Stimulated activated CD8-positive, alpha-beta memory T cell treated with anti-CD3 and anti-CD28 coated beads, Interleukin-4, amount 100 ng/mL, for 1 hour (primary cell): ENCODE measurements around the gene ITPK1.
"Not testable (repeated sequence)": the region's sequence is repeated elsewhere in the genome, so short reads cannot be mapped to it uniquely, and the experiment has no call there.

Experiments used
- DNase-seq, 2 donors: peaks; one replicate each; pipeline ENCODE4 v3.0.0-alpha.2; 2020; ENCODE audit warnings: low read depth in 2 of 2, low spot score in 1 of 2

The ITPK1 gene

DNA sequence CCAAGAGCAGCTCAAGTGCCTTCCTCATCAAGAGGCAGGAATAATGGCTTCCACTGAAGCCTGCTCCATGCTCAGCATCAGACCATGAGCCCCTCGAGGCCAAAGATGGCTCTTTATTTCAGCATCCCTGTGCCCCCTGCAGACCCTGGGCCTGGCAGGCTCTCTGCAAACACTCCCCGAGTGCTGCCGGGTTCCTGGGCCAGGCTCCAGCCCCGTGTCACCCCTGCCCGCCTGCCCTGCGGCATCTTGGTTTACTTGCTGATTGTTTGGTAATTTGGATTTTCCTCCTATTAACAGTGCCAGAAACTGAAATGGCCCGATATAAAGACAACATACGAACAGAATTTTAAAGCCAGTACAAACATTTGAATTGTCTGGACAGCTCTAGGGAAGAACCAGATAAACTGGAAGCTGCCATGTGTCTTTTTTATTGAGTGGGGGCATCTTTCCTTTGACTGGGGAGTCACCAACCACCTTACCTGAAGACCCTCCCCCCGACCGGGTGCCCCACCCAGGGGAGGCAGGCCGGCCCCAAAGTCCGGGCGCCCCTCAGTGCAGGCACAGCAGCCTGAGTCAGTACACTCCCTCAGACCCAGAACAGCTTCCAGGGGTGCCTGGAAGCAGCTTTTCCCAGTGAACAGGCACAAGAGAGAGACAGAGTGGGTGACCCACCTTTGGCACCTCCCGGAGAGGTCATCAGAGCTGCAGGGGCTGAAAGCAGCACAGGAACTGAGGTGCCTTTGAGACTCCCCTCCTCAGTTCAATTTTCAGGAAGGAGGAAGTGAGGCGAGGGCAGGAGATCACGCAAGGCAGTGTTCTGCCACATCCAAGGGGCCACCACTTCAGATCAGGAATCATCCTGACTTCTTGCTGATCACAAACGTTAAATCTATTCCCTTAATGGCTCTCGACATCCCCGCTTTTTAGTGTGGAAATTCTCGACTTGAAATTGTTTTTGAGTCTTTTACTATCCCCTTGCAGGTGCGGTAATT lies 30.6 kb downstream of the ITPK1 start:
- DNase-seq, result no peak

DNA sequence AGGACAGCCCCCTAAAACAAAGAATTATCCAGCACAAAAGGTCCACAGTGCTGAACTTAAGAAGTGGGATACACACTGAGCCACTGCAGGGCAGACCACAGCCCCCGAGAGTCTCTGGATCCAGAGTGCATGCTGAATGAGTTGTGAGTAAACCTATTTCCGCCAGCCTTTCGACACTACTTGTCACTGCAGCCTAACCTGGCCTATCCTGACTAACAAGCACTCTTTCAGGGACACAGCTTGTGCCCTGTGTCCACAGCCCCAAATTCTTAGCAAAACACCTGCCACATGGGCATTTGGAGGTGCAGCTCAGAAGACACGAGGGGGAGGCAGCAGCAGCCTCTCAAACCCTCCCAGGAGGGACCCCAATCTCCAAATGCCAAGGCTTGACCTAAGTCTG lies 31.3 kb downstream of the ITPK1 start:
- no peak for DNase-seq

DNA sequence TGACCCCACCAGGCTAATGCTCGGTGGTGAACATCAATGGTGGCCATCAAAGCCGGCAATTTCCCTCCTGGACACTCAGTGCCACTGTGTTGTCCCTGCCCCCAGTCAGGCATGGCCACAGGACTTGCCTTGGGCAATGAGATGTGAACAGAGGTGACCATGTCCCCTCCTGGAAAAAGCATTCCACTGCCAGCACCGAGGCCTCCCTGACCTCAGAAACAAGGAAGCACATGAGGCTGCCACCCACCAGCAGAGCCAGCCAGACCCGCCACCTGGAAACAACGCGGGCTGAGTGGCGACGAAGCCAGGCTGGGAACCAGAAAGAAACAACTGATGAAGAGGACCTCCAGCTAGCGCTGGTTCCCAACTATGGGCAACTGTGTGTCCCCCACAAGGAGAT lies 31.8 kb downstream of the ITPK1 start:
- no peak for DNase-seq

DNA sequence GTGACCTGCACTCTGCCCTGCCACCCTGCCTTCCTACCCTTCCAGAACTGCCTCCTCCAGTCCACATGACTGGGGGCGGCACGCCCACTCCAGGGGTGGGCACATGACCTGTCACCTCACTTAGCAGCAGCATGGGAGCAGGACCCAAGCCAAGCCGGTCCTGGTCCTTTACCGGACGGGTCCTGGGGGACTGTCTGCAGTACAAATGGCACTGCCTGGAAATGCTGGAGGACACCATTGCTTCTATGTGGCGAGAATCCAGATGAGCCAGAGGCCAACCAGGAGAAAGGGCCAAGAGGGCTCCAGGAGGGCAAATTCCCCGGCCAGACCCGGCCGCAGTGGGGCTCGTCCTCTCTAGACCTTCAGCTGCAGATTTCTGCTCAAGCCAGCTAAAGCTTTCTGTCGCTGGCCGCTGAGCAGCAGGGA lies 33.1 kb downstream of the ITPK1 start:
- no peak for DNase-seq

DNA sequence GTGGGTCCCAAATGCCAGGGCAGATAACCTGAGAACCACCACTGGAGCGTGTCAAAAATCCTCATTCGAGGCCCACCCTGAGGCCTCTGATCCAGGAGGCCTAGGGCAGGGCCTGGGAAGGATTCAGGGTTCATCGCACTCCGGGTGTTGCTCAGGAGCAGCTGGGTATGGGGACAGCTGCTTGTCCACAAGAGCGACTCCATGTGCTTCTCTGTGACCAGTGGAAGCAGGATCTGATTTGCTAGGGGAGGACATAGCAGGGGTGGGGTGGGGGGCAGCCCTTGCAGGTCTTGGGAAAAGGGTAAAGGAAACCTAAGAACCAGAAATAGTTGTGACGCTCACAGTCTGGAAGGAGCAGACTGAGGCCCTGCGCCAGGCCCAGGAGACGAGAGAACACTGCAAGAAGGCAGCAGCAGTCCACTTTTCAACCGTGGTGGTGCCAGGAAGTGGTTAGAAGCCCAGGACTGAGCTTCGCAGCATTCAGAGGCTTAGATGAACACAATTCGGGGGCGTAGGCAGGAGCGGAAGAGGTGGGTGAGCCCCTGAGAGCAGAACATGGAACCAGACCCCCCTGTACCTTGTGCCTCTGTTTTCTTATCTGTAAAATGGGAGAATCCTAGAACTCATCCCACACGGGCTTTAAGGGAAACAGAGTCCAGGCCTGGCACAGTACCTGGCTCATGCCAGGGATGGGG lies 33.7 kb downstream of the ITPK1 start:
- DNase-seq, result no peak

DNA sequence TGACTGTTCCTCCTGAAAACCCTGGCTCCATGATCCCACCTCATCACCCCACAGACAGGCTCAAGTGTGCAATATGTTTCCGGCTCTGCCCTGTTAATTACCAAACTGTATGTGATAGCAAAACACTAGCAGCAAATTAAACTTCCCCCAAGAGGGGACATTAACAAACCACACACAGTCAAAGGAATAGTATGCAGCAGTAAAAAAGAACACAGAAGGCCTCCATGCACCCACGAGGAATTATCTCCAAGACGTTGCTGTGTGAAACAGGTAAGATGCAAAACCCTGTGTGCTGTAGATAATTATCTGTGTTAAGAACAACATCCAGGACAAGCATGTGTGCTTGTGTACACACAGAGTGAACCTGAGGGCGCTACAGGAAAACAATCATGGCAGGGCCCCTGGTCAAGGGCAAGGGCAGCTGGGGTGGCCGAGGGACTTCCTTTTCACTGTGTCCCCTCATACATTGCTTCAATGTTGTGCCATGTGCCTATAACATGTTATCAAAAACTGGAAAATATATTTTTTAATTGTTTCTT lies 35.8 kb downstream of the ITPK1 start:
- DNase-seq, result no peak

DNA sequence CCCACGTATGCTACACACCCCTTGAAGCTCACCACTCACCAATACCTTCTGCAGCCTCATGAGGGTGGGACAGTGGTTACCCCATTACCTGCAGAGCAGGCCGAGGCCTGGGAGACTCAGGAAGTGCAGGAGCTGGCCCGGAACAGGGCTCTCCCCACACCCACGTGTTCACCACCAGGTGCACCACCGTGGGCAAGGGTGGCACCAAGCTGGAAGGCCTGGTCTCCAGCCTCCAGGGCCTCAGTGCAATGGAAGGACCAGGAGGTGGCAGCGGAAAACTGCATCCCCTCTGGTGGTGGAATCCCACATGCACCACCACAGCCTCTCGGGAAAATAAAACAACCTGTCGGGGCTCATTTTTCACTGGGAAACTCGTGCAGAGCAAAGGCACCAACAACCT lies 36.4 kb downstream of the ITPK1 start:
- no peak for DNase-seq

DNA sequence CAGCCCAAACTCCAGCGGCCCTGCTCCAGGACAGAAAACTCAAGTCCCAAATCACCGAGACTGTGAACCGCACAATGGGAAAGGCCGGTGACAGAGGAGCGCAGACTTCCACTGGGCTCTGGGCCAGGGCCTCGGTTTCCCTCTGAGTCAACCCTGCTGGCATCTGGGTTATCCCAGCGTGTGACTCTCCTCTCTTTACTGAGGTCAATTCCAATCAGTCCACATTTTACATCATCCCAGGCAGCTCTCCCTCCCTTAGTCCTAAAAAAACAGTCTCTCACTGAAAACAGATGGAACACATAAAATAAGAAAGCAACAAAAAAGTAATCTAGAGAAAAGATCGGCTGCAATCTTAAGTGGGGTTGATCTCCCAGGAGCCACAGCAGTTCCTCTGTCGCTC lies 36.9 kb downstream of the ITPK1 start:
- DNase-seq, result no peak

DNA sequence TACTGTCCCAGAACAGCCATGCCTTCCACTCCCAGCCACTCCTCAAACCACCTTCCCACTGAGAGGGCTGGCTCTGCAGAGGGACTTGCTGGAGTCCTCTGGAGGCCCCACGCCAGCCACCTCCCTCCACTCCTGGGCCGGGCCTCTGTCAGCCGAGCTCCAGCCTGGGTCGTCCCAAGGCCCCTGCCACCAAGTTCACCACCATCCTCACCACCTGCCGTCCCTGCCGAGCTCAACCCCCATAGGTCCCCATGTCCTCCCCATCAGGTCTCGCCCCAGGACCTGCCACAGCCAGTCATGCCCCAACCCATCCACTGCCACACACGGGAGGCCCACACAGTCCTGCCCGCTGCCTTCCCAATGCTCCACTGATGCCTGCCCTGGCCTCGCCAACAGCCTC lies 39.0 kb downstream of the ITPK1 start:
- no peak for DNase-seq

DNA sequence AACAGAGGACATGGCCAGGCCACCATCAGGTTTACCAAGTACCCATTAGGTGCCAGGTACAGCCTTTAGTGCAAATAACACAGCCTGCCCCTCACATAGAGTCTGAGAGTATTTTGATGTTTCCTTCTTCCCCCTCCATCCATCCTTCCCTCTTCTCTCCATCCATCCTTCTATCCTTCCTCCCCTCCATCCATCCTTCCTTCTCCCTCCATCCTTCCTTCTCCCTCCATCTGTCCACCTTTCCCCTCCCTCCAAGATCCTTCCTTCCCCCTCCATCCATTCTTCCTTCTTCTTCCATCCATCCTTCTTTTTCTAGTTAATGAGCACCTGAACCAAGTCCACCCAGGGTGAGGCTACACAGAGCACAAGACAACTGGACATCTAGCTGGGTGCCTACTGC lies 39.8 kb downstream of the ITPK1 start:
- no peak for DNase-seq

DNA sequence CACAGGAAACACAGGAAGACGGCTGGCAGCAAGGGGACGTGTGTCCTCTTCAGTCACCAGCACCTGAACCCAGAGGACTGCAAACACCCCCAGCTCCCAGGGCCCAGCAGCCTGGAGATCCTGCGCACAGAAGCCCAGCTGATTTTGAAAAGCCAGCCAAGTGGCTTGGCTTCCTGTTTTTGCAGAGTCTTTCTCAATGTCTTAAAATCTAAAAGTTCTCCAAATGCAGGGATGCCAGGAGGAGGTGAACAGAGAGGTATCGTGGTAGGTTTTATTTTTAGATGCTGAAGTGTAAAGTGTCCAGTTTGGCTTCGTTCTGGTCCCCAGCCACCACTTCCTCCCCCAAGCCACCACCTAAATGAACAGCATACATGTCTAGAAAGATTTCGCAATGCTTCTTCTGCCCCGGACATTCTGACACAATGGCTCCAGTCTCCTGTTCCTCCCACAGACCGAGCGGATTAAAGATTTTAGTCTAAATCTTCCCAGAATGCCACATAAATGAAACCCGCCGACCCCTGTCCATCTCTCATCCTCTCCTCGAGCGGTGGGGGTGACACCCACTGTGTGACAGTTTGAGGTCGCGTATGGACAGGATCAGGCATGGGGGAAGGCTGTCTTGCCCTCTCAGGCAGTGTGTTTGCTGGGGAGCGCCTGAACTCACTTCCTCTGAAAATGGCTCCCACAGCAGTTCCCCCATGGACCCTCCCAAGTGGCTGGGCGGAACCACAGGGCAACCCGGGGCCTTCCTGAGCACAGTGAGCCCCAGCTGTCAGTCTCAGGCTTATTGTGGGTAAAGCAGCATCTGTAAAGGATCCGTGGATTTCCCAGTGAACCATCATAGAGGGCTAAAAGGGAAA lies 41.6 kb downstream of the ITPK1 start:
- no peak for DNase-seq

DNA sequence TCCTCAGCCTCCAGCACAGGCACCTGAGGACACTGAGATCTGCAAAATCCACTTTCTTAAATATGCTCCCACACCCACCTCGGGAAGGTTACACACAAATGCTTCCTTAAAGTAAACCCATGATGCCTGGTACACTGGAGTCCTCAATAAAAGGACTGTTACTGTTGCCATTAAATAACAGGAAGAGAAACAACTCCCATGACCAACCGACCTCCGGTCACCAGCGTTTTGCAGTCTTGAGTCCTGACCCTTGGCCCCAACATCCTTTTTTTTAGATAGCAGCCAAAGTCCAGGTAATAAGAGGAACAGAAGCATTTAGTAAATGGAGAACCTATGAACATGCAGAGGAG lies 42.4 kb downstream of the ITPK1 start:
- DNase-seq, result no peak

DNA sequence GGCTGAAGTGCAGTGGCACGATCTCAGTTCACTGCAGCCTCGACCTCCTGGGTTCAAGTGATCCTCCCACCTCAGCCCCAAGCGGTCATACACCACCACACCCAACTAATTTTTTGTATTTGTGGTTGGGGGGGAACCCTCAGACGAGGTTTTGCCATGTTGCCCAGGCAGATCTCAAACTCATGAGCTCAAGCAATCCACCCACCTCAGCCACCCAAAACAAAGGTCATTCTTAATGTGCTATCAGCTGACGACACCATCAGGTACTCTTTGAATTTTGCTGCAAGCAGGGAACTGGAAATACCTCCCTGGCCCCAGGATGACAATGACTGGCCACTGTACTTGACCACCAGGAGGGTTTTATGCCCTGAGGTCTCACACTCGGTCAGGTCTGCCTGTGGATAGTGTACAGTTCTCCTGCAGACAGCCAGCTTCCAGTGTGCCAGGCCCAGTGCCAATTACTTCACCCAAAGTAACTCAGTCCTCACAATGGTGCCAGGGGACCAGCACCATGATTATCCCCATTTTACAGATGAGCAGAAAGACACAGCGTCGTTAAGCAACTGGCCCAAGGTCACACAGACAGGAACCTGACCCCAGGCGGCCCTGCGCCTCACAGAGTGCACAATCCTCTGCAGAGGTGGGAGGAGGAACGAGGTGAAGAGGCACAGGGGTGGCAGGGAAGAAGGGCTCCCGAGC lies 42.9 kb downstream of the ITPK1 start:
- no peak for DNase-seq

DNA sequence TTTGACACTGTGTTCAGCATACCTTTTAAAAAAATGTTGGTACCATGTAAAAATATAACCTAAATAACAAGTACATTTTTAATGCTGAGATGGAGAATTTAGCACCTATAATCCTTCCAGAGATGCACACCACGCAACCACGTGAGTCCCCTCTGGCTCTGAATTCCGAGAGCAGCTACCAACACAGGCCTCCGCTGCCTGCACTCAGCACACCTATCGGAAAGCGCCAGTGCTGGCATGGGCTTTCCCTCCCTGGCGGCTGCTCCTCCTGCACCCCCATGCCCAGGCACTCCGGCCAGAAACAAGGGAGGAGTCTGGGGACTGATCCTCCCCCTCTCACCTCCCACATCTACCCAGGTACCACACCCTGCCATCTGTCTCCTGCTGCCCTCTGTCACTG lies 47.0 kb downstream of the ITPK1 start:
- no peak for DNase-seq

DNA sequence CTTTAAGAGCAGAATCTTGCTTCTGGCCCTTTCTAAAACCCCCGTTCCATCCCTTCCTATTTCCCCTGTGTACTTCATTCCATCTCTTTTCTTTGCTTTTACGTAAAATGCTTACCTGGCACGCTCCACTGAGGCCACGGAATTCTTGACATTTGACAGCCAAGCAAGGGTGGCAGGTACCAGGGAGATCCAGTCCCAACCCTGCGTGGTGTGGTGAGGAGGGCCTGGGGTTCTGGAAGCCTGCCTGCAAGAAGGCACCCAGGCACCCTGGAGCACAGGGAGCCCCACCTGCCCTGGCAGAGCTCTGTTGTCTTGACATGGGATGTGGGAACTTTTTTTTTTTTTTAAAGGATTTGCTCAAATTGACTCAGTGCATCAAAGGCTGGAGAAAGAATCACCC lies 48.6 kb downstream of the ITPK1 start:
- no peak for DNase-seq

DNA sequence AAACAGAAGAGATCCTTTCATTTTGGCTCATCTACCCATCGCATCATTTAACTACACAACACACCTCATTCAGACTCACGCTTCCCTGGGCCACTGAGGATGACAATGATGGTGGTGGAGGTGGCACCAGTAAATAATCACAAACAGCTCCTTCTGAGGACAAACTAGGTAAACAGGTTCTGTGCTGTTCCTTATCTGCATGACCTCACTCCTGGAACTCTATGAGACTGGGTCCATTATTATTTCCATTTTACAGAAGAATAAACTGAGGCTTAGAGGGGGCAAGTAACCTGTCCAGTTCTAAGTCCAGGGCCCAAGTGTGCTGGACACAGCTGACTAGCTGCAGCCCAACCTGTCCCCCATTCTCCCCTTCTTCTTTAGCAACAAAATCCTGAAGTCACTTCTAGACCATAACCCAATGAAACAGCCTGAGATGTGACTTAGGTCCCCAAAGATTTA lies 50.4 kb downstream of the ITPK1 start:
- DNase-seq, result no peak

DNA sequence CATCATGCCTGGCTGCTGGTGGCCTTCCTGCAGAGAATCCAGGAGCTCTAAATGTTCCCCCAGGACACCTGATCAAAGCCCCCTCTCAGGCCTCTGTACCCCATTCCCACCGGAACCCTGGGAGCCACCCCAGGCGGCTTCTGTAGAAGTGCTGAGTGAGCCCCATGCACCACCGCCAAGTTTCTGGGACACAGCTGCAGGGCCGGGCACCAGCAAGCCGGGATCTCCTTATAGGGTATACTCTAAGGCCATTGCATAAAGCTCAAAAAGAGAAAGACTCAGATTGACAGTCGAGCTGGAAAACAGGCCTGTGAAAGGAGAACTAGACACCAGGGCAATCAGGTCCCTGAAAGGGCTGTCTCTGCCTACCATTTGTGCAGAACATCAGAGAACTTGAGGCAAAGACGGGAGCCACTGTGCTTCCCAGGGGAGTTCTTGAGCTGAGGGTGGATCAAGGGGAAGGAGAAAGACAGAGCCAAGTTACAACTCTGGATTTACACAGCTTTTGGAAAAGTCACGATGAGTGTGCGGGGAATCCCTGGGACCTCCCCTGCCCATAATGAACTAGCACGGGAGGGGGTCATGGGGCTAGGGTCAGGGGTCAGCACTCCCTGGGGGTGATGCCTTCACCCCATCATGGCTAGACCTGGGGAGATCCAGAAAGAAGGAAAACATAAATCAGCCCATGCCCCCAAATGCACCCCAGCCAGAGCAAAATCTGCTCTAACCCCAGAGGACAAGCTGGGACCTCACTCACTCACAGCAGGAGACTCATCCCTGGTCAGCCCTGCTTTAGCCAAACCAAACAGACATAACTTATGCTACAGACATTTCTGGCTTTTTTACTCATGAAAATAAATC lies 51.1 kb downstream of the ITPK1 start:
- DNase-seq, result no peak

DNA sequence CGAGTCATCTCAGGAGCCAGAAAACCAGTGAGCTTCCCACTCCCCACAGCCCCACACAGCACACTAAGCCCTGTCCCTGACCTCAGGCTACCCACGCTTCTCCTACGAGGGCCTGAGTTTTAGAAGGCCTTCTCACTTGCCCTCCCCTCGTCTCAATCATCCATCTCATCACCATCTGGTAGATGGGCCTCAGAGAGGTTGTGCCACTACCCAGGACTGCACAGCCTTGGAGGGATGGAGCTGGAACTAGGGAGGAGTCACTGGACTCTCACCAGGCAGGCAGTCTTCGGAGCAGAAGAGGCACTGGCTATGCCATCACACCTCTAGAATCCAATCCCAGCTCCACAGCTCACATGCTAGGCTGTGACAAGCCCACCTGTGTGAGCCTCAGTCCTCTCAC lies 52.3 kb downstream of the ITPK1 start:
- no peak for DNase-seq

DNA sequence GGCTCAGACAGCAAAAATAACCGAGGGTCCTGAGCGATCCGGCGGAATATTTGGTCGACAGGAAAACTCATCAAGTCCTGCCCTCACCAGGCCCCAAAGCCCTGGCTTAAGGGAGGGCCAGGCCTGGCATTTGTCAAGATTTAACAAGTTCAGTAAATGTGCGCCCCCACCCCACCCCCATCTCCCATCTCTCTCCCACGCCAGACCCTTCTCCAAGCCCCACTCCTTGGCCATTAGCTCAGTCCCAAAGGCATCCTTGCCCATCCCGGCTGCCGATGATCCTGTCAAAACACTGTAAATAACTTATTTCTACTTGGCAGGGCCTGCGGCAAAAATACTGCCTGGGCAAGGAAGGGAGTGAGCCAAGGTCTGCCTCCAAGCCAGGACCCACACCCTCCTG lies 52.8 kb downstream of the ITPK1 start:
- no peak for DNase-seq

DNA sequence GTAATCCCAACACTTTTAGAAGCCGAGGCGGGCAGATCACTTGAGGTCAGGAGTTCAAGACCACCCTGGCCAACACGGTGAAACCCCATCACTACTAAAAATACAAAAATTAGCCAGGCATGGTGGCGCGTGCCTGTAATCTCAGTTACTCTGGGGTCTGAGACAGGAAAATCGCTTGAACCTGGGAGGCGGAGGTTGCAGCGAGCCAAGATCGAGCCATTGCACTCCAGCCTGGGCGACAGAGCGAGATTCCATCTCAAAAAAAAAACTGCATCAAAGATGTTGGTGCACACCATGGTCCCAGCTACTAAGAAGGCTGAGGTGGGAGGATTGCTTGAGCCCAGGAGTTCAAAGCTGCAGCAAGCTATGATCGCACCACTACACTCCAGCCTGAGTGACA lies 53.7 kb downstream of the ITPK1 start:
- DNase-seq, result not testable (repeated sequence)
